Thymus (tissue), 11 donors: ENCODE measurements around the gene FAM83D. TPM values are rescaled to one million over a fixed set of nuclear protein-coding genes. Genes with fewer than 3 reads are reported as not detected.

Source experiments
- DNase-seq, 9 donors: peaks; one replicate each; pipeline ENCODE4 v3.0.0-alpha.2; 2013; ENCODE audit warnings: low spot score in 9 of 9, low read depth in 6 of 9, missing footprints in 1 of 9
- H3K27ac ChIP-seq, 2 donors: one replicate each; pipeline ENCODE4 v1.5.1; 2013; ENCODE audit warnings: control low read depth in 1 of 2, low read depth in 1 of 2, low read length in 1 of 2, mild to moderate bottlenecking in 1 of 2, moderate library complexity in 1 of 2
- H3K27me3 ChIP-seq, 2 donors: one replicate each; pipeline ENCODE4 v1.5.1; 2013; ENCODE audit warnings: low read length in 1 of 2; ENCODE audit not compliant: control insufficient read depth in 2 of 2, insufficient read depth in 1 of 2
- H3K36me3 ChIP-seq, 2 donors: one replicate each; pipeline ENCODE4 v1.5.1; 2013; ENCODE audit warnings: low read length in 1 of 2, mild to moderate bottlenecking in 1 of 2, moderate library complexity in 1 of 2; ENCODE audit not compliant: control insufficient read depth in 2 of 2, insufficient read depth in 2 of 2
- H3K4me1 ChIP-seq, 2 donors: one replicate each; pipeline ENCODE4 v1.5.1; 2013; ENCODE audit warnings: low read length in 2 of 2; ENCODE audit not compliant: control insufficient read depth in 2 of 2, insufficient read depth in 2 of 2
- H3K4me3 ChIP-seq, 2 donors: one replicate each; pipeline ENCODE4 v1.5.1; 2013; ENCODE audit warnings: low read length in 2 of 2, control low read depth in 1 of 2, mild to moderate bottlenecking in 1 of 2
- H3K9me3 ChIP-seq, 2 donors: one replicate each; pipeline ENCODE4 v1.5.1; 2013; ENCODE audit warnings: low read length in 1 of 2, mild to moderate bottlenecking in 1 of 2; ENCODE audit not compliant: control insufficient read depth in 2 of 2, insufficient read depth in 1 of 2
- WGBS: extraction: QIAGEN DNeasy Blood & Tissue Kit; methylation state at CpG from one replicate; pipeline ENCODE4 v1.1.7; 2013; 5-methylcytosine and 5-hydroxymethylcytosine counted together
- polyA plus RNA-seq: library from polyadenylated mRNA; stranded (reverse); fragments of 200-250 nt; gene quantifications from one replicate; pipeline ENCODE4 v1.2.3, GENCODE V29; 2013
- total RNA-seq: library from RNA; stranded (reverse); fragments of 120-200 nt; gene quantifications from one replicate; pipeline ENCODE4 v1.2.4, GENCODE V29; 2013
- donor health status: healthy.

Gene FAM83D
- total and polyA plus RNA-seq, 2 donors = 2.5 to 9.6 TPM

GRCh38 chr20:38883981-38884733 is 42.1 kb upstream of the FAM83D start:
- no peak for DNase-seq
- Histone ChIP-seq H3K27me3 (no peaks in the 10 kb centered on the region), H3K27ac (no peak overlapping the region), H3K36me3 (peaks cover 0 to 5% of the 10 kb centered on the region in 2 donors), H3K4me1 (peaks cover 3 to 12% of the 10 kb centered on the region in 2 donors), H3K4me3 (no peak overlapping the region), H3K9me3 (no peaks in the 10 kb centered on the region)
- 98% methylated on average over 13 of the region's 13 CpGs for WGBS

GRCh38 chr20:38885357-38885756 is 40.9 kb upstream of the FAM83D start:
- peaks cover 0 to 8% of the 10 kb centered on the region in 2 donors for H3K36me3 ChIP-seq
- no peak overlapping the region for H3K27ac ChIP-seq
- no peak for DNase-seq
- no peaks in the 10 kb centered on the region for H3K27me3 ChIP-seq
- H3K9me3 ChIP-seq = no peaks in the 10 kb centered on the region
- no peak overlapping the region for H3K4me3 ChIP-seq
- 95% methylated on average over 6 of the region's 6 CpGs for WGBS
- peaks cover 3 to 8% of the 10 kb centered on the region in 2 donors for H3K4me1 ChIP-seq

GRCh38 chr20:38888059-38888831 is 38.0 kb upstream of the FAM83D start:
- WGBS = 93% methylated on average over 13 of the region's 13 CpGs
- Histone ChIP-seq H3K4me1 (peaks cover 3 to 6% of the 10 kb centered on the region in 2 donors), H3K4me3 (no peak overlapping the region), H3K9me3 (no peaks in the 10 kb centered on the region), H3K27me3 (no peaks in the 10 kb centered on the region), H3K36me3 (peaks cover 0 to 12% of the 10 kb centered on the region in 2 donors), H3K27ac (no peak overlapping the region)
- DNase-seq = no peak

- 96% methylated on average over 2 of the region's 2 CpGs for WGBS
- Histone ChIP-seq H3K9me3 (no peaks in the 10 kb centered on the region), H3K4me1 (peaks cover 6 to 10% of the 10 kb centered on the region in 2 donors), H3K36me3 (peaks cover 0 to 9% of the 10 kb centered on the region in 2 donors), H3K4me3 (no peak overlapping the region), H3K27ac (no peak overlapping the region), H3K27me3 (no peaks in the 10 kb centered on the region)
- DNase-seq = no peak
Measured at GRCh38 chr20:38889050-38889449, 37.2 kb upstream of the FAM83D start.

- H3K27ac ChIP-seq = no peak overlapping the region
Measured at GRCh38 chr20:38889792-38890496, 36.3 kb upstream of the FAM83D start.

GRCh38 chr20:38890497-38890818 is 35.8 kb upstream of the FAM83D start:
- WGBS = 93% methylated on average over 3 of the region's 3 CpGs
- DNase-seq = no peak
- no peak overlapping the region for H3K27ac ChIP-seq
- H3K36me3 ChIP-seq = peaks cover 0 to 9% of the 10 kb centered on the region in 2 donors
- peaks cover 6 to 10% of the 10 kb centered on the region in 2 donors for H3K4me1 ChIP-seq
- H3K4me3 ChIP-seq = no peak overlapping the region
- no peaks in the 10 kb centered on the region for H3K27me3 ChIP-seq
- H3K9me3 ChIP-seq = no peaks in the 10 kb centered on the region

More at GRCh38 chr20:38889792-38890496, 36.3 kb upstream of the FAM83D start:
- Histone ChIP-seq H3K36me3 (peaks cover 0 to 9% of the 10 kb centered on the region in 2 donors), H3K27me3 (no peaks in the 10 kb centered on the region), H3K4me1 (peaks cover 6 to 10% of the 10 kb centered on the region in 2 donors), H3K9me3 (no peaks in the 10 kb centered on the region), H3K4me3 (no peak overlapping the region)
- no peak for DNase-seq
- WGBS = 94% methylated on average over 13 of the region's 13 CpGs

- peak overlapping the region in 1 of 2 donors; percentile 60 for H3K27ac ChIP-seq
- no peaks in the 10 kb centered on the region for H3K27me3 ChIP-seq
- H3K4me3 ChIP-seq = no peak overlapping the region
- 92% methylated on average over 11 of the region's 11 CpGs for WGBS
- peaks cover 0 to 9% of the 10 kb centered on the region in 2 donors for H3K36me3 ChIP-seq
- H3K9me3 ChIP-seq = no peaks in the 10 kb centered on the region
- no peak for DNase-seq
- peaks cover 6 to 10% of the 10 kb centered on the region in 2 donors for H3K4me1 ChIP-seq
Measured at GRCh38 chr20:38892091-38892981, 33.9 kb upstream of the FAM83D start.

- no peak for DNase-seq
- WGBS = 77% methylated on average over 6 of the region's 6 CpGs
- no peaks in the 10 kb centered on the region for H3K9me3 ChIP-seq
- no peaks in the 10 kb centered on the region for H3K27me3 ChIP-seq
- H3K4me1 ChIP-seq = peaks cover 6 to 10% of the 10 kb centered on the region in 2 donors
- no peak overlapping the region for H3K27ac ChIP-seq
- H3K4me3 ChIP-seq = no peak overlapping the region
- peaks cover 0 to 9% of the 10 kb centered on the region in 2 donors for H3K36me3 ChIP-seq
Measured at GRCh38 chr20:38893056-38893564, 33.1 kb upstream of the FAM83D start.
